Small intestine (tissue), 7 donors: ENCODE results near the gene GALNT16. TPM values are rescaled to one million over a fixed set of nuclear protein-coding genes. Genes with fewer than 3 reads are reported as not detected.
A peak's percentile ranks its signal among the peaks of the same experiment; 100 is the strongest.
"Not testable (repeated sequence)": the region's sequence is repeated elsewhere in the genome, so short reads cannot be mapped to it uniquely, and the experiment has no call there.

Source experiments
- DNase-seq, 2 donors: peaks; one replicate each; pipeline versions ENCODE4 v3.0.0 to v3.0.0-alpha.2; 2013
- FAIRE-seq: peaks from 2 replicates; lab custom pipeline; 2012; peaks lifted over from hg19 to GRCh38; lab: Jason Lieb, UNC
- H3K27ac ChIP-seq, 3 donors: one replicate each; pipeline ENCODE4 v1.5.1; 2013; ENCODE audit warnings: low read length in 2 of 3, mild to moderate bottlenecking in 2 of 3, control low read depth in 1 of 3, inconsistent platforms in 1 of 3, low read depth in 1 of 3, moderate library complexity in 1 of 3
- H3K27me3 ChIP-seq, 3 donors: one replicate each; pipeline ENCODE4 v1.6.1; 2013; ENCODE audit warnings: low read length in 3 of 3, inconsistent platforms in 1 of 3; ENCODE audit not compliant: control insufficient read depth in 3 of 3, insufficient read depth in 3 of 3
- H3K36me3 ChIP-seq, 3 donors: one replicate each; pipeline ENCODE4 v1.6.1; 2013; ENCODE audit warnings: low read length in 3 of 3, inconsistent platforms in 1 of 3, low read depth in 1 of 3, mild to moderate bottlenecking in 1 of 3, moderate library complexity in 1 of 3; ENCODE audit not compliant: control insufficient read depth in 3 of 3, insufficient read depth in 2 of 3
- H3K4me1 ChIP-seq, 3 donors: one replicate each; pipeline ENCODE4 v1.6.1; 2013; ENCODE audit warnings: low read length in 2 of 3, inconsistent platforms in 1 of 3, low read depth in 1 of 3, mild to moderate bottlenecking in 1 of 3, moderate library complexity in 1 of 3; ENCODE audit not compliant: control insufficient read depth in 3 of 3, insufficient read depth in 2 of 3
- H3K4me3 ChIP-seq, 3 donors: one replicate each; pipeline ENCODE4 v1.5.1; 2013; ENCODE audit warnings: low read length in 3 of 3, control low read depth in 1 of 3, inconsistent platforms in 1 of 3, low read depth in 1 of 3, mild to moderate bottlenecking in 1 of 3, moderate library complexity in 1 of 3
- H3K9me3 ChIP-seq, 2 donors: one replicate each; pipeline ENCODE4 v1.6.1; 2013; ENCODE audit warnings: low read depth in 1 of 2, low read length in 1 of 2; ENCODE audit not compliant: control insufficient read depth in 2 of 2, insufficient read depth in 1 of 2
- WGBS, 3 donors: extraction: QIAGEN DNeasy Blood & Tissue Kit; methylation state at CpG; one replicate each; pipeline ENCODE4 v1.1.7; 2013; 5-methylcytosine and 5-hydroxymethylcytosine counted together
- polyA plus RNA-seq, 4 donors: library from polyadenylated mRNA; stranded (reverse) in 3 of 4; unstranded in 1 of 4; fragments of 200-250 nt in 3 of 4; fragments of 120-200 nt in 1 of 4; gene quantifications; one replicate each; pipeline versions ENCODE4 v1.2.1 to v1.2.3, GENCODE V29; 2013
- donor health status: healthy with polysubstance abuse.
- donor health status: control.
- donor health status: control.
- donor health status: Bipolar disorder and iron deficiency.
- donor health status: healthy.

Gene GALNT16
- polyA plus RNA-seq, 4 donors = 0.45 to 18.2 (median 1.5) TPM

GRCh38 chr14:69378274-69378673 is 118.3 kb downstream of the GALNT16 start:
- Histone ChIP-seq H3K4me1 (no peaks in the 10 kb centered on the region), H3K27ac (no peak overlapping the region), H3K9me3 (peaks cover 0 to 7% of the 10 kb centered on the region in 2 donors), H3K4me3 (no peak overlapping the region), H3K27me3 (no peaks in the 10 kb centered on the region), H3K36me3 (peaks cover 7 to 12% (median 8%) of the 10 kb centered on the region in 3 donors)
- FAIRE-seq (no peak), DNase-seq (no peak)
- WGBS, 3 donors = 95 to 98% (median 97%) methylated on average over 2 of the region's 2 CpGs

DNA sequence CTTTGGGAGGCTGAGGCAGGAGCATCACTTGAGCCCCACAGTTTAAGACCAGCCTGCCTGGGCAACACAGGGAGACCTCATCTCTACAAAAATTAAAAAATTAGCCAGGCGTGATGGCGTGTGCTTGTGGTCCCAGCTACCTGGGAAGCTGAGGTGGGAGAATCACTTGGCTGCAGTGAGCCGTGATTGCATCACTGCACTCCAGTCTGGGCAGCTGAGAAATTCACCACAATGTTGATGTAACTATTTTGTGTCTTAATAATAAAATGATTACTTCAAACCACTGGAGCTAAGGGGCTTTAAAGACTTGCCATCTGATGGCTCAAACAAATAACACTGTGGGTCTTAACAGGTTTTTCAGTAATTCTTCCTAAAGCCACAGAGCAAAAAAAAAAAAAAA is 127.4 kb downstream of the GALNT16 start:
- no peak overlapping the region for H3K27ac ChIP-seq
- H3K9me3 ChIP-seq = no peaks in the 10 kb centered on the region
- H3K4me1 ChIP-seq = no peaks in the 10 kb centered on the region
- no peak overlapping the region for H3K4me3 ChIP-seq
- no peak for DNase-seq
- H3K27me3 ChIP-seq = no peaks in the 10 kb centered on the region
- FAIRE-seq = no peak
- H3K36me3 ChIP-seq = peaks cover 0 to 19% (median 16%) of the 10 kb centered on the region in 3 donors
- 95% methylated on average over 3 of the region's 3 CpGs for WGBS, 3 donors

DNA sequence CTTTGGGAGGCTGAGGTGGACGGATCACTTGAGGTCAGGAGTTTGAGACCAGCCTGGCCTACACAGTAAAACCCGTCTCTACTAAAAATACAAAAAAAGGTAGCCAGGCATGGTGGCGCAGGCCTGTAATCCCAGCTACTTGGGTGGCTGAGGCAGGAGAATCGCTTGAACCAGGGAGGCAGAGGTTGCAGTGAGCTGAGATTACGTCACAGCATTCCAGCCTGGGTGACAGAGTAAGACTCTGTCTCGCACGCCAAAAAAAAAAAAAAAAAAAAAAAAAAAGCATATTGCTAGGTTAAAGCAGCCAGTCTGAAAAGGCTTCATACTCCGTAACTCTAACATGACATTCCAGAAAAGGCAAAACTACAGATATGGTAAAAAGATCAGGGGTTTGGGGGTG is 131.4 kb downstream of the GALNT16 start:
- H3K4me1 ChIP-seq, H3K4me3 ChIP-seq, H3K27me3 ChIP-seq, H3K9me3 ChIP-seq, DNase-seq, H3K27ac ChIP-seq, FAIRE-seq: not testable (repeated sequence)
- peaks cover 5 to 40% (median 22%) of the 10 kb centered on the region in 3 donors for H3K36me3 ChIP-seq
- 89 to 95% (median 94%) methylated on average over 7 to 8 of the region's 8 CpGs for WGBS, 3 donors

GRCh38 chr14:69392481-69392880 is 132.5 kb downstream of the GALNT16 start:
- Histone ChIP-seq H3K4me1 (peaks cover 0 to 6% (median 5%) of the 10 kb centered on the region in 3 donors), H3K4me3 (no peak overlapping the region), H3K9me3 (no peaks in the 10 kb centered on the region), H3K27me3 (no peaks in the 10 kb centered on the region), H3K27ac (no peak overlapping the region), H3K36me3 (peaks cover 5 to 36% (median 22%) of the 10 kb centered on the region in 3 donors)
- FAIRE-seq = no peak
- WGBS, 3 donors = 82 to 93% (median 90%) methylated on average over 3 of the region's 3 CpGs
- DNase-seq = no peak

GRCh38 chr14:69395929-69396328 is 136.0 kb downstream of the GALNT16 start:
- peaks cover 5 to 21% (median 11%) of the 10 kb centered on the region in 3 donors for H3K4me1 ChIP-seq
- no peaks in the 10 kb centered on the region for H3K9me3 ChIP-seq
- no peaks in the 10 kb centered on the region for H3K27me3 ChIP-seq
- no peak overlapping the region for H3K27ac ChIP-seq
- FAIRE-seq = no peak
- no peak for DNase-seq
- WGBS, 3 donors = 79 to 86% (median 83%) methylated on average over 4 of the region's 4 CpGs
- H3K4me3 ChIP-seq = no peak overlapping the region
- H3K36me3 ChIP-seq = peaks cover 5 to 24% (median 19%) of the 10 kb centered on the region in 3 donors

- FAIRE-seq (no peak), DNase-seq (peak; percentile 98 to 99)
- H3K4me3 ChIP-seq = peak within 1 kb of the TSS; percentile 79 to 95 (median 93)
- H3K27me3 ChIP-seq = no peaks in the 10 kb centered on the region
- peaks cover 5 to 17% (median 12%) of the 10 kb centered on the region in 3 donors for H3K36me3 ChIP-seq
- H3K9me3 ChIP-seq = no peaks in the 10 kb centered on the region
- peaks cover 5 to 24% (median 11%) of the 10 kb centered on the region in 3 donors for H3K4me1 ChIP-seq
- 0% methylated on average over 52 to 53 of the region's 53 CpGs for WGBS, 3 donors
- H3K27ac ChIP-seq = peak within 1 kb of the TSS; percentile 72 to 92 (median 85)
Measured at GRCh38 chr14:69398053-69398817, 138.3 kb downstream of the GALNT16 start, which contains the start of the genes ERH and SLC39A9. TSS of gene ERH (minus strand) at chr14:69398299. CDS start at chr14:69398233, 66 bp downstream. TSS of gene SLC39A9 (plus strand) at chr14:69398692. CDS start at chr14:69399370, 678 bp downstream.

- Histone ChIP-seq H3K4me3 (peak overlapping the region; percentile 79 to 95 (median 93)), H3K4me1 (peaks cover 5 to 24% (median 11%) of the 10 kb centered on the region in 3 donors), H3K9me3 (no peaks in the 10 kb centered on the region), H3K36me3 (peaks cover 3 to 15% (median 6%) of the 10 kb centered on the region in 3 donors), H3K27ac (peak overlapping the region; percentile 72 to 92 (median 85)), H3K27me3 (no peaks in the 10 kb centered on the region)
- WGBS, 3 donors = 0 to 1% (median 0%) methylated on average over 18 of the region's 18 CpGs
- DNase-seq (no peak), FAIRE-seq (no peak)
Measured at GRCh38 chr14:69398818-69399210, 138.9 kb downstream of the GALNT16 start.

- no peak for FAIRE-seq
- 45 to 80% (median 63%) methylated on average over 8 of the region's 8 CpGs for WGBS, 3 donors
- peaks cover 0 to 13% (median 2%) of the 10 kb centered on the region in 3 donors for H3K36me3 ChIP-seq
- no peak overlapping the region for H3K27ac ChIP-seq
- H3K4me1 ChIP-seq = peaks cover 5 to 24% (median 11%) of the 10 kb centered on the region in 3 donors
- peaks cover 0 to 2% of the 10 kb centered on the region in 2 donors for H3K9me3 ChIP-seq
- peak in 1 of 2 donors; percentile 12 for DNase-seq
- peak overlapping the region in 2 of 3 donors; percentile 93 to 95 for H3K4me3 ChIP-seq
- H3K27me3 ChIP-seq = no peaks in the 10 kb centered on the region
Measured at GRCh38 chr14:69399750-69400149, 139.8 kb downstream of the GALNT16 start.
